Measurements from ENCODE around the gene FZR1. TPM values are rescaled to one million over a fixed set of nuclear protein-coding genes. Genes with fewer than 3 reads are reported as not detected.

FZR1 gene
- total RNA-seq, 1 experiment from 2014 or later, result 51.4 TPM

GRCh38 chr19:3480383-3481091, 25.6 kb upstream of the FZR1 start, which contains the start of gene SMIM24:
Gene SMIM24, minus strand, starts transcription at chr19:3480525. Its CDS starts 62 bp downstream, at chr19:3480463.
- no peak within 1 kb of the TSS for H4K91ac ChIP-seq (ENCODE audit: insufficient read length, low read depth, low read length)
- no peak within 1 kb of the TSS for H2BK5ac ChIP-seq (ENCODE audit: insufficient read length, low read length)
- no peaks in the 10 kb centered on the region for H3K79me2 ChIP-seq (ENCODE audit: insufficient read depth, low read length)
- no peak within 1 kb of the TSS for H3K56ac ChIP-seq (ENCODE audit: insufficient read length, low read depth, low read length)
- no peak within 1 kb of the TSS for H3K4ac ChIP-seq (ENCODE audit: low read depth, low read length)
- H3K9me3 Mint-ChIP-seq, result peaks cover 0 to 8% of the 10 kb centered on the region in 2 experiments; a peak in 1 of 5 replicates
- H2BK120ac ChIP-seq (ENCODE audit: low read depth, low read length, poor library complexity, severe bottlenecking), result no peak within 1 kb of the TSS
- no peaks in the 10 kb centered on the region for H3K4me1 ChIP-seq (ENCODE audit: insufficient read depth, low read length)
- H3K23me2 ChIP-seq (ENCODE audit: insufficient read length, low read depth, low read length, poor library complexity, severe bottlenecking), result peaks cover 4% of the 10 kb centered on the region
- H2BK20ac ChIP-seq (ENCODE audit: low read depth, low read length, poor library complexity, severe bottlenecking), result no peak within 1 kb of the TSS
- H2AFZ ChIP-seq (ENCODE audit: low read length), result no peak within 1 kb of the TSS
- no peak within 1 kb of the TSS for H2BK12ac ChIP-seq (ENCODE audit: insufficient read length, low read depth, low read length)
- no peak within 1 kb of the TSS for H3K23ac ChIP-seq (ENCODE audit: insufficient read length, low read depth, low read length)
- H3K9ac ChIP-seq (ENCODE audit: extremely low read depth, insufficient read length, low read length), result no peak within 1 kb of the TSS
- no peak for TF ChIP-seq CTCF (conservative IDR thresholded peaks at IDR 0.05)
- H3K18ac ChIP-seq (ENCODE audit: insufficient read length, low read depth, low read length), result no peak within 1 kb of the TSS
- H4K5ac ChIP-seq (ENCODE audit: insufficient read length, low read depth, low read length), result no peak within 1 kb of the TSS
- H3K27ac ChIP-seq (ENCODE audit: insufficient read length, low read depth, low read length), result no peak within 1 kb of the TSS
- H2AK5ac ChIP-seq (ENCODE audit: insufficient read length, low read length), result no peak within 1 kb of the TSS
- H3T11ph ChIP-seq (ENCODE audit: low read length), result no peak within 1 kb of the TSS
- H3K27me3 ChIP-seq (ENCODE audit: insufficient read depth, low read length), result no peaks in the 10 kb centered on the region
- no peak for DNase-seq
- H3K4me3 Mint-ChIP-seq, result peak within 1 kb of the TSS in 1 of 2 experiments; percentile 44; a peak in 1 of 5 replicates
- H3K9me3 ChIP-seq (ENCODE audit: control insufficient read depth, low read depth, low read length), result no peaks in the 10 kb centered on the region
- H2BK15ac ChIP-seq (ENCODE audit: low read depth, low read length), result no peak within 1 kb of the TSS
- no peak within 1 kb of the TSS for H3K14ac ChIP-seq (ENCODE audit: insufficient read depth, low read length)
- no peak within 1 kb of the TSS for H3K4me2 ChIP-seq (ENCODE audit: insufficient read depth, insufficient read length, low read length)
- H4K8ac ChIP-seq (replicated peaks; ENCODE audit: insufficient read length, low read depth, low read length), result no peak within 1 kb of the TSS
- H3K4me1 Mint-ChIP-seq, result peaks cover 8 to 23% of the 10 kb centered on the region in 2 experiments
- no CpG with 5 or more reads among the region's 27 CpGs for WGBS (ENCODE audit: extremely low coverage, insufficient read length, low lambda C conversion rate)
- no peaks in the 10 kb centered on the region for H3K79me1 ChIP-seq (ENCODE audit: insufficient read depth, low read depth, low read length, poor library complexity, severe bottlenecking)
- peaks cover 7% of the 10 kb centered on the region for H3K27me3 Mint-ChIP-seq (ENCODE audit: low read depth)
- peak within 1 kb of the TSS in 1 of 3 experiments; percentile 6; a peak in 1 of 7 replicates for H3K27ac Mint-ChIP-seq
- H4K20me1 ChIP-seq (ENCODE audit: control insufficient read depth, insufficient read depth, insufficient read length), result no peaks in the 10 kb centered on the region
- no peaks in the 10 kb centered on the region; a peak in 1 of 7 replicates for H3K36me3 Mint-ChIP-seq (ENCODE audit: insufficient read depth in 1 of 3, low read depth in 3 of 3)

All from H9 (cell line).